ENCODE data around the gene TMEM134. TPM values are rescaled to one million over a fixed set of nuclear protein-coding genes. Genes with fewer than 3 reads are reported as not detected.

TMEM134 gene
- total and polyA plus RNA-seq, 9 of the 15 experiments (the other 6 are each of a cell fraction or from before 2014, with no cell fraction given), result 0.63 to 48.4 (median 10.7) TPM

- no peaks in the 10 kb centered on the region for H3K9me1 ChIP-seq (ENCODE audit: control insufficient read depth, insufficient read depth, low read length)
- no peaks in the 10 kb centered on the region for H4K20me1 ChIP-seq (replicated peaks; ENCODE audit: control insufficient read depth, insufficient read depth, low read length)
- peaks cover 0 to 72% of the 10 kb centered on the region in 2 experiments; a peak in 2 of 5 replicates for H3K4me1 ChIP-seq (replicated peaks in 1 of 2; ENCODE audit: control insufficient read depth in 2 of 2, insufficient read depth in 2 of 2, low read length in 2 of 2)
- H3K27me3 ChIP-seq (ENCODE audit: control insufficient read depth in 2 of 2, insufficient read depth in 2 of 2, low read length in 2 of 2), result no peaks in the 10 kb centered on the region
- ChIA-PET POLR2A (interaction anchor here (0.6 kb wide), 1 partner anchor 66 kb away, joined by 3 read pairs; no protein-coding TSS in a partner anchor), CTCF (ENCODE audit: low intra/inter-chr PET ratio) (no interaction called here)
- BruUV-seq (replicated peaks), result no TSS peak
- no peaks in the 10 kb centered on the region for H3K9me3 ChIP-seq (replicated peaks; ENCODE audit: control insufficient read depth, insufficient read depth, low read depth, low read length)
- in situ Hi-C loops (cut with MboI) (no loop called here), intact Hi-C loops (cut with micrococcal nuclease) (no loop called here)
- ATAC-seq (no peak), DNase-seq (ENCODE audit: extremely low read depth in 1 of 4, low spot score in 3 of 4) (peak in 1 of 4 experiments; percentile 42), FAIRE-seq (no peak)
- no peak overlapping the region for H3K4me3 ChIP-seq
- peak; percentile 30 for TF ChIP-seq POLR2G (IDR thresholded peaks at IDR 0.05; ENCODE audit: low read depth, low read length)
- TF ChIP-seq PCBP1 (IDR thresholded peaks at IDR 0.05; ENCODE audit: low read depth, low read length, poor library complexity, severe bottlenecking), result peak; percentile 55
- no peak for TF ChIP-seq ZNF75A (CRISPR knock-in tag; IDR thresholded peaks at IDR 0.05)
- no peak overlapping the region for H3K4me2 ChIP-seq (ENCODE audit: insufficient read depth, low read length)
- H3K9ac ChIP-seq (ENCODE audit: insufficient read depth in 1 of 2, low read depth in 2 of 2, low read length in 2 of 2), result no peak overlapping the region; a peak in 1 of 4 replicates
- H3K36me3 ChIP-seq (ENCODE audit: control insufficient read depth, insufficient read depth, low read length), result peaks cover 92% of the 10 kb centered on the region; the same call in 2 of the 3 replicates
- H3K27ac ChIP-seq (ENCODE audit: extremely low read depth, low read depth, low read length), result no peak overlapping the region
- whole genome bisulfite sequencing (ENCODE audit: insufficient coverage, low coverage, missing lambda C conversion rate), result 98% methylated on average over 25 of the region's 59 CpGs
- H2AFZ ChIP-seq (ENCODE audit: low read depth, low read length), result no peak overlapping the region
- H3K79me2 ChIP-seq (ENCODE audit: control insufficient read depth, insufficient read depth, low read length), result no peaks in the 10 kb centered on the region
These were observed 25.6 kb upstream of the TMEM134 start for GRCh38 chr11:67494371-67495233.

Data from K562 (cell line).